Spleen (tissue), 11 donors: ENCODE data around the gene PIK3R4. TPM values are rescaled to one million over a fixed set of nuclear protein-coding genes. Genes with fewer than 3 reads are reported as not detected.

Source experiments
- DNase-seq: peaks from one replicate; pipeline ENCODE4 v3.0.0-alpha.2; 2020
- H3K27ac ChIP-seq, 8 donors: fragments of 200-600 bp; sonication (generic) in 7 of 8; 1 replicate in 4 of 8; 2 replicates in 4 of 8; pipeline versions ENCODE4 v1.5.0 to v1.8.0; 2016 to 2021; ENCODE audit warnings: inconsistent platforms in 4 of 8, mild to moderate bottlenecking in 4 of 8, moderate library complexity in 1 of 8
- H3K27me3 ChIP-seq, 7 donors: fragments of 200-600 bp; sonication (generic) in 6 of 7; replicated peaks in 1 of 7; 1 replicate in 4 of 7; 2 replicates in 3 of 7; pipeline versions ENCODE4 v1.5.0 to v1.8.0; 2016 to 2021; ENCODE audit warnings: inconsistent platforms in 3 of 7, mild to moderate bottlenecking in 1 of 7
- H3K36me3 ChIP-seq, 6 donors: fragments of 200-600 bp; sonication (generic) in 5 of 6; 1 replicate in 4 of 6; 2 replicates in 2 of 6; pipeline versions ENCODE4 v1.5.0 to v1.8.0; 2016 to 2021; ENCODE audit warnings: inconsistent platforms in 2 of 6
- H3K4me1 ChIP-seq, 6 donors: fragments of 200-600 bp; sonication (generic) in 5 of 6; 1 replicate in 3 of 6; 2 replicates in 3 of 6; pipeline versions ENCODE4 v1.5.0 to v1.8.0; 2016 to 2021; ENCODE audit warnings: inconsistent platforms in 3 of 6
- H3K4me3 ChIP-seq, 8 donors: fragments of 200-600 bp; sonication (generic) in 7 of 8; 1 replicate in 4 of 8; 2 replicates in 4 of 8; pipeline versions ENCODE4 v1.5.0 to v1.8.0; 2016 to 2021; ENCODE audit warnings: inconsistent platforms in 4 of 8, mild to moderate bottlenecking in 4 of 8, moderate library complexity in 2 of 8
- H3K9me3 ChIP-seq, 8 donors: fragments of 200-600 bp; sonication (generic) in 7 of 8; 1 replicate in 4 of 8; 2 replicates in 4 of 8; pipeline versions ENCODE4 v1.5.0 to v1.8.0; 2016 to 2021; ENCODE audit warnings: inconsistent platforms in 4 of 8
- POLR2A ChIP-seq, 3 donors: fragments of 450-650 bp; IDR thresholded peaks; one replicate each; pipeline ENCODE4 v1.5.1; 2017; ENCODE audit warnings: antibody characterized with exemption in 3 of 3, mild to moderate bottlenecking in 1 of 3
- POLR2AphosphoS5 ChIP-seq, 3 donors: sonication (generic); formaldehyde crosslinking; IDR thresholded peaks; one replicate each; pipeline ENCODE4 v1.5.1; 2017; ENCODE audit warnings: antibody characterized with exemption in 3 of 3
- WGBS, 5 donors: extraction: QIAGEN DNeasy Blood & Tissue Kit in 3 of 5; methylation state at CpG; one replicate each; pipeline versions ENCODE4 v1.1.5 to v1.1.7; 2013 to 2018; 5-methylcytosine and 5-hydroxymethylcytosine counted together
- intact Hi-C: fragments of 100-400 bp; cut with DNase I; formaldehyde crosslinking; loops from one replicate; pipeline ENCODE4 v1.15.0; 2023; ENCODE audit warnings: low total_unique reads
- polyA plus RNA-seq, 3 donors: library from polyadenylated mRNA; stranded (reverse); fragments of 200-250 nt; gene quantifications; one replicate each; pipeline ENCODE4 v1.2.1, GENCODE V29; 2013
- total RNA-seq, 7 donors: library from RNA; depleted of rRNA in 3 of 7; stranded (reverse); fragments of >200 nt in 3 of 7; fragmentation: NEBNext Ultra II Directional in 4 of 7; extraction: Animal tissue kit (Norgen Biotek cat#: 25700) in 4 of 7; gene quantifications; one replicate each; pipeline versions ENCODE4 v1.1.0 to v1.2.1, GENCODE V29; 2016 to 2021
- TF ChIP-seq, protein P1 (sequence below), 11 experiments: fragments of 200-600 bp in 7 of 11; fragments of 450-650 bp in 4 of 11; sonication (generic) in 4 of 11; IDR thresholded peaks in 8 of 11; conservative IDR thresholded peaks in 3 of 11; 1 replicate in 7 of 11; 2 replicates in 4 of 11; pipeline versions ENCODE4 v1.4.0 to v1.8.0; 2016 to 2021; ENCODE audit warnings: antibody characterized with exemption in 11 of 11, inconsistent platforms in 4 of 11, mild to moderate bottlenecking in 1 of 11
- donor health status: healthy with polysubstance abuse.
- donor health status: DM: no; HTN: no; CAD: no; lungs with moderate emphysema.
- donor health status: DM: no; HTN: no; CAD: no.
- donor health status: Bipolar disorder and iron deficiency.
- donor health status: healthy.
- donor health status: DM: no; HTN: no; CAD: no.
- donor health status: DM: yes; HTN: yes; CAD: no.

The PIK3R4 gene
- total and polyA plus RNA-seq, 10 donors = 21.6 to 44.2 (median 30.1) TPM

DNA sequence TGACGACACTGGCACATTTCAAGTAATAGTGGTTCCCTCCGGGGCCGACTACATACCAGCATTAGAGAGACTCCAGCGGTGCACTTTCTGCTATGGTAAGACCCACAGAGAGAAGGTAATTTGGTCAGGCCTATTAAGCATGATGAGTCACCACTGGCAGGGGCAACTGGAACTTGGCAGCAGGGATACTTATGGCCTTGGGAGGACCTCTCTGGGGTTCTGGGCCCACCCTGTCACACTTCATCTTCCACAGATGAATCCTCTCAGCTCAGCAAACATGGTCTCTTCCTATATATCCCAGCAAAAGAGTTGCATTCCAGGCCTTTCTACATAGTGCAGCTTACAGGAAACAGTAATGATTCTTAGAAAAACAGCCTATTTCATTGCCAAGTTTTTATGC, 88.0 kb downstream of the PIK3R4 start:
- TF ChIP-seq, protein P1, sequence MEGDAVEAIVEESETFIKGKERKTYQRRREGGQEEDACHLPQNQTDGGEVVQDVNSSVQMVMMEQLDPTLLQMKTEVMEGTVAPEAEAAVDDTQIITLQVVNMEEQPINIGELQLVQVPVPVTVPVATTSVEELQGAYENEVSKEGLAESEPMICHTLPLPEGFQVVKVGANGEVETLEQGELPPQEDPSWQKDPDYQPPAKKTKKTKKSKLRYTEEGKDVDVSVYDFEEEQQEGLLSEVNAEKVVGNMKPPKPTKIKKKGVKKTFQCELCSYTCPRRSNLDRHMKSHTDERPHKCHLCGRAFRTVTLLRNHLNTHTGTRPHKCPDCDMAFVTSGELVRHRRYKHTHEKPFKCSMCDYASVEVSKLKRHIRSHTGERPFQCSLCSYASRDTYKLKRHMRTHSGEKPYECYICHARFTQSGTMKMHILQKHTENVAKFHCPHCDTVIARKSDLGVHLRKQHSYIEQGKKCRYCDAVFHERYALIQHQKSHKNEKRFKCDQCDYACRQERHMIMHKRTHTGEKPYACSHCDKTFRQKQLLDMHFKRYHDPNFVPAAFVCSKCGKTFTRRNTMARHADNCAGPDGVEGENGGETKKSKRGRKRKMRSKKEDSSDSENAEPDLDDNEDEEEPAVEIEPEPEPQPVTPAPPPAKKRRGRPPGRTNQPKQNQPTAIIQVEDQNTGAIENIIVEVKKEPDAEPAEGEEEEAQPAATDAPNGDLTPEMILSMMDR (IDR thresholded peaks at IDR 0.05 in 8 of 11, conservative IDR thresholded peaks at IDR 0.05 in 3 of 11) = no peak
- TF ChIP-seq POLR2AphosphoS5 (IDR thresholded peaks at IDR 0.05) = no peak
- no peak for TF ChIP-seq POLR2A (IDR thresholded peaks at IDR 0.05)
- no peaks in the 10 kb centered on the region for H3K9me3 ChIP-seq
- WGBS, 5 donors = 81 to 90% (median 89%) methylated on average over 4 of the region's 4 CpGs
- intact Hi-C loops = no loop called here
- H3K36me3 ChIP-seq = peaks cover 0 to 38% (median 0%) of the 10 kb centered on the region in 6 donors
- H3K4me3 ChIP-seq = no peak overlapping the region
- DNase-seq = no peak
- H3K4me1 ChIP-seq = no peaks in the 10 kb centered on the region
- H3K27me3 ChIP-seq = no peaks in the 10 kb centered on the region
- H3K27ac ChIP-seq = no peak overlapping the region

DNA sequence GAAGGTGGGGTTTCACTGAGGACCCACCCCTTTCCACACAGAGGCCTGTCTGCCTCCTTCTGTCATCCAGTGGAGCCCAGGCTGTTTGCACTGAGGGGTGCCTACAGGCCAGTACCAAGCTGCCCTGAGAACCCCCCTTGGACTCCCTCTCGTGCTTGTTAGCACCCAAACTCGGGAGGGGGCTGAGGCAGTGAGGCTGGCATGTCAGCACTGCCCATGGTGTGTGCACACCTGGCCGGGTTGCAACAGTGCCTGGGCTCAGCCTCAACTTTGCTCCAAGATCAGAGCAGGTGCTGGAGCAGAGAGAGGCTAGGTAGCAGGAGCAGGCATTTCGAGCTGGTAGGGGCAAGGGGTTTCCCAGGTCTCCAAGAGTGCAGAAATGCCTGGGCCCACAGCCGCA, 90.0 kb downstream of the PIK3R4 start:
- no peak overlapping the region for H3K4me3 ChIP-seq
- no peak for DNase-seq
- WGBS, 5 donors = 72 to 97% (median 94%) methylated on average over 2 to 5 of the region's 5 CpGs
- TF ChIP-seq POLR2A (IDR thresholded peaks at IDR 0.05) = no peak
- no peak for TF ChIP-seq POLR2AphosphoS5 (IDR thresholded peaks at IDR 0.05)
- TF ChIP-seq, protein P1 (IDR thresholded peaks at IDR 0.05 in 8 of 11, conservative IDR thresholded peaks at IDR 0.05 in 3 of 11) = no peak
- H3K27ac ChIP-seq = no peak overlapping the region
- peaks cover 0 to 30% (median 0%) of the 10 kb centered on the region in 6 donors for H3K36me3 ChIP-seq
- H3K27me3 ChIP-seq = no peaks in the 10 kb centered on the region
- no peaks in the 10 kb centered on the region for H3K4me1 ChIP-seq
- intact Hi-C loops = no loop called here
- H3K9me3 ChIP-seq = no peaks in the 10 kb centered on the region

DNA sequence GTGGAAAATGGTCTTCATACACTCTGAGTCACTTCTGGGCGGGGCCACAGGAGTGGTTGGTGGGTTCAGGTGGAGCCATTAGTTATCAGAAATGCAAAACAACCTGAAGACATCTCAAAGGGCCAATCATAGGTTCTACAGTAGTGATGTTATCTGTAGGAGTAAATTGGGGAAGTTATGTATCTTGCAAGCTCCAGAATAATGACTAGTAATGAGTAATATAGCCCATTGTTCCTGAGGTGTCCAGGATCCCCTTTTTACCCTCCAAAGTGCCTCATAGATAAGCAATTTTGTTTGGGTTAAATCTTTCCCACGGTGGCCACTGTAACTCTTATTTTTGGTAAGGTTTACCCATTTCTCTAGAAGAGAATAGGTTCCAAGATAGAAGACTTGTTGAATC, 91.7 kb downstream of the PIK3R4 start:
- no peak for DNase-seq
- intact Hi-C loops = no loop called here
- Histone ChIP-seq H3K36me3 (peaks cover 0 to 30% (median 0%) of the 10 kb centered on the region in 6 donors), H3K27ac (no peak overlapping the region), H3K4me3 (no peak overlapping the region), H3K4me1 (no peaks in the 10 kb centered on the region), H3K27me3 (no peaks in the 10 kb centered on the region), H3K9me3 (no peaks in the 10 kb centered on the region)
- WGBS, 5 donors = 80 to 90% (median 81%) methylated on average over 2 of the region's 2 CpGs
- TF ChIP-seq POLR2A (IDR thresholded peaks at IDR 0.05) = no peak
- TF ChIP-seq POLR2AphosphoS5 (IDR thresholded peaks at IDR 0.05) = no peak
- TF ChIP-seq, protein P1 (IDR thresholded peaks at IDR 0.05 in 8 of 11, conservative IDR thresholded peaks at IDR 0.05 in 3 of 11) = no peak

DNA sequence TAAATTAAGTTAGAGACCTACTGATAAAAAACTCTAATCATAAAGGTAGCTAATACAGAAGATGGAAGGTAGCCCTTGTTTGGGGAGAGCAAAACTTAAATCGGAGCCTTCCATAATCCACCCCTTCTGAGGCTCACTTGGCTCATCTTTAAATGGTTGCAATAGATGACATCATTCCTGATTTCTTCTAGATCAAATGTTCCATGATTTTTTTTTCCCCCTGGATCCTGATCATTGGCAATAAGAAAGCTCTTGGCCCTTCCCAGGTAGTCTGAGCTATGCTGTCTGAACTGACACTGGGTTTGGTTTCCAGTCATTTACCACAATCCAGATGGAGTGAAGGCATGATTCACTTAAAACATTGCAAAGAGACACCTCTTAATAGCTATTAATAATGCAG, 92.5 kb downstream of the PIK3R4 start:
- 89 to 97% (median 96%) methylated on average over 1 of the region's 1 CpG for WGBS, 5 donors
- H3K27me3 ChIP-seq = no peaks in the 10 kb centered on the region
- no peak overlapping the region for H3K27ac ChIP-seq
- peaks cover 0 to 30% (median 0%) of the 10 kb centered on the region in 6 donors for H3K36me3 ChIP-seq
- no peak overlapping the region for H3K4me3 ChIP-seq
- no peak for DNase-seq
- H3K4me1 ChIP-seq = no peaks in the 10 kb centered on the region
- intact Hi-C loops = no loop called here
- no peaks in the 10 kb centered on the region for H3K9me3 ChIP-seq
- TF ChIP-seq, protein P1 (IDR thresholded peaks at IDR 0.05 in 8 of 11, conservative IDR thresholded peaks at IDR 0.05 in 3 of 11) = no peak
- TF ChIP-seq POLR2A (IDR thresholded peaks at IDR 0.05) (no peak), POLR2AphosphoS5 (IDR thresholded peaks at IDR 0.05) (no peak)
